ENCODE measurements around the gene LCN1. TPM values are rescaled to one million over a fixed set of nuclear protein-coding genes. Genes with fewer than 3 reads are reported as not detected.

LCN1 gene
- total and polyA plus RNA-seq, 2 of the 8 experiments (the other 6 are each of a cell fraction or from before 2014, with no cell fraction given): not detected

DNA sequence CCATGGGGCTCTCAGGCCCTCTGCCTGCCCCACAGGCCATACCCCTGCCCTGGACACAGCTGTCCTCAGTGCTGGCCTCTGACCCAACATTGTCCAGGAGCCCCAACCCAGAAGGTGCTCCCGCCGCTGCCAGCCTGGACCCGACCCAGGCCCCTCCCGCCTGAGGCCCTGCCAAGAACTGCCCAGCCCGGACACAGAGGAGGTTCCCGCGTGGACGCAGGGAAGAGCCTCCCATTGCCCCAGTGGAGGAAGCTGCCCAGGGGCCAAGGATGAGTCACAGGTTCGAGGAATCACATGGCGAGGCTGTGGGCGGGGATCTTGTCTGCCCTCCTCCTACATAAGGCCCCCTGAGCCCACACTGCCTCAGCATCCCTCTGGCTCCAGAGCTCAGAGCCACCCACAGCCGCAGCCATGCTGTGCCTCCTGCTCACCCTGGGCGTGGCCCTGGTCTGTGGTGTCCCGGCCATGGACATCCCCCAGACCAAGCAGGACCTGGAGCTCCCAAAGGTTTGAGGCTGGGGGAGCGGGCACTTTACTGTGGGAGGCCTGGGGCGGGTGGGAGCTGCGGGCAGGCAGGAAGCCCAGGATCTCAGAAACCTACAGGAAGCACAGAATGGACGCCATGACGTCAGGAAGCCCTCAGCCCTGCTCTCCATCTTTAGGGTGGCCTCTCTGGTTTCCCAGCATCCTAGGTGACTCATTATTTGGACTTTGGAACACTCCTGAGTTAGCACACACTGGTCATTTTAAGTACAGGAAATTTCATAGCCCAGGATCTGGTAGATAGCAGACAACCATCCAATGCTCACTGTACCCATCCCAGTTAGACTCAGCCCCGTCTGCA is 40.4 kb downstream of the LCN1 start, which contains the start of gene PAEP:
Gene PAEP (plus strand): TSS at position 366 of the 844 bp plus-strand sequence.
- Histone ChIP-seq H4K5ac (ENCODE audit: insufficient read length, low read depth, low read length) (no peak within 1 kb of the TSS), H2BK15ac (ENCODE audit: low read length) (no peak within 1 kb of the TSS), H2AK5ac (ENCODE audit: low read depth, low read length) (no peak within 1 kb of the TSS), H4K91ac (replicated peaks; ENCODE audit: insufficient read length, low read length) (no peak within 1 kb of the TSS), H3K27me3 (replicated peaks in 1 of 4; ENCODE audit: control insufficient read depth in 3 of 4, extremely low read depth in 1 of 4, insufficient read depth in 3 of 4, low read length in 3 of 4) (no peaks in the 10 kb centered on the region), H3K4me2 (ENCODE audit: insufficient read depth in 1 of 2, low read depth in 2 of 2, low read length in 2 of 2) (no peak within 1 kb of the TSS), H2BK5ac (ENCODE audit: low read depth, low read length) (no peak within 1 kb of the TSS), H3K18ac (ENCODE audit: extremely low read depth, low read length) (no peak within 1 kb of the TSS), H2BK120ac (replicated peaks; ENCODE audit: low read depth, low read length) (no peak within 1 kb of the TSS), H3K23me2 (ENCODE audit: low read depth, low read length) (no peaks in the 10 kb centered on the region; the same call in 1 of the 2 replicates), H3K4ac (replicated peaks; ENCODE audit: insufficient read length, low read depth, low read length) (no peak within 1 kb of the TSS), H3K9me3 (ENCODE audit: insufficient read depth in 2 of 2, low read depth in 1 of 2, low read length in 1 of 2) (no peaks in the 10 kb centered on the region), H2AFZ (ENCODE audit: low read length) (no peak within 1 kb of the TSS), H2BK20ac (ENCODE audit: low read length) (no peak within 1 kb of the TSS), H3K79me2 (ENCODE audit: control insufficient read depth in 1 of 2, insufficient read depth in 2 of 2, low read length in 2 of 2) (no peaks in the 10 kb centered on the region), H3K14ac (ENCODE audit: insufficient read length) (no peak within 1 kb of the TSS), H3K27ac (ENCODE audit: low read depth, low read length) (no peak within 1 kb of the TSS), H4K20me1 (replicated peaks in 1 of 2; ENCODE audit: control insufficient read depth in 1 of 2, insufficient read depth in 2 of 2, low read length in 2 of 2) (no peaks in the 10 kb centered on the region), H3K36me3 (ENCODE audit: control insufficient read depth in 2 of 4, insufficient read depth in 4 of 4, low read length in 3 of 4) (no peaks in the 10 kb centered on the region), H3K4me1 (replicated peaks in 1 of 4; ENCODE audit: control insufficient read depth in 3 of 4, insufficient read depth in 4 of 4, low read length in 3 of 4) (no peaks in the 10 kb centered on the region; a peak in 1 of 7 replicates), H2BK12ac (ENCODE audit: low read depth, low read length) (no peak within 1 kb of the TSS), H3K56ac (replicated peaks; ENCODE audit: insufficient read length, low read depth, low read length) (no peak within 1 kb of the TSS), H3K23ac (ENCODE audit: insufficient read length) (no peak within 1 kb of the TSS), H4K8ac (ENCODE audit: extremely low read depth, insufficient read depth, low read length) (peak within 1 kb of the TSS; percentile 59; the same call in 1 of the 2 replicates), H3K79me1 (ENCODE audit: low read depth, low read length) (no peaks in the 10 kb centered on the region), H3K4me3 (ENCODE audit: extremely low read depth in 1 of 4, insufficient read depth in 2 of 4, low read depth in 3 of 4, low read length in 4 of 4) (no peak within 1 kb of the TSS), H3K9ac (replicated peaks in 1 of 4; ENCODE audit: extremely low read depth in 1 of 4, low read depth in 3 of 4, low read length in 3 of 4) (no peak within 1 kb of the TSS)
- ChIA-PET POLR2A (ENCODE audit: partially characterized antibody) (no interaction called here), CTCF (ENCODE audit: partially characterized antibody) (interaction anchor here (0.6 kb wide), 1 partner anchor 121 kb away, joined by 3 read pairs; no protein-coding TSS in a partner anchor)
- no peak for FAIRE-seq
- 93% methylated on average over 16 of the region's 20 CpGs; no CpG with 5 or more reads in 1 of the 2 experiments for WGBS, 2 experiments (ENCODE audit: extremely low coverage in 1 of 2, insufficient coverage in 1 of 2, insufficient read length in 1 of 2, insufficient replicate concordance in 2 of 2, low coverage in 1 of 2, low lambda C conversion rate in 2 of 2, missing lambda C conversion rate in 1 of 2)
- DNase-seq (ENCODE audit: low read depth in 1 of 2, low spot score in 2 of 2): no peak
- no peak for TF ChIP-seq MAFK (IDR thresholded peaks at IDR 0.05; ENCODE audit: low read depth, low read length)
- no peak for TF ChIP-seq RXRA (IDR thresholded peaks at IDR 0.05; ENCODE audit: insufficient read depth, low read depth, low read length)
- TF ChIP-seq CREB1 (IDR thresholded peaks at IDR 0.05): no peak
- TF ChIP-seq YY1 (IDR thresholded peaks at IDR 0.05; ENCODE audit: low read depth, low read length): no peak
- TF ChIP-seq TEAD4 (IDR thresholded peaks at IDR 0.05; ENCODE audit: low read depth, low read length): no peak
- TF ChIP-seq, protein P1, sequence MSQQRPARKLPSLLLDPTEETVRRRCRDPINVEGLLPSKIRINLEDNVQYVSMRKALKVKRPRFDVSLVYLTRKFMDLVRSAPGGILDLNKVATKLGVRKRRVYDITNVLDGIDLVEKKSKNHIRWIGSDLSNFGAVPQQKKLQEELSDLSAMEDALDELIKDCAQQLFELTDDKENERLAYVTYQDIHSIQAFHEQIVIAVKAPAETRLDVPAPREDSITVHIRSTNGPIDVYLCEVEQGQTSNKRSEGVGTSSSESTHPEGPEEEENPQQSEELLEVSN (IDR thresholded peaks at IDR 0.05): no peak
- no peak for TF ChIP-seq TBP (IDR thresholded peaks at IDR 0.05; ENCODE audit: low read depth, low read length)
- TF ChIP-seq HDAC2 (IDR thresholded peaks at IDR 0.05; ENCODE audit: borderline replicate concordance in 1 of 2, low read depth in 2 of 2, low read length in 2 of 2): no peak
- TF ChIP-seq HDAC6 (IDR thresholded peaks at IDR 0.05; ENCODE audit: low read depth, low read length): no peak
- TF ChIP-seq, protein P2, sequence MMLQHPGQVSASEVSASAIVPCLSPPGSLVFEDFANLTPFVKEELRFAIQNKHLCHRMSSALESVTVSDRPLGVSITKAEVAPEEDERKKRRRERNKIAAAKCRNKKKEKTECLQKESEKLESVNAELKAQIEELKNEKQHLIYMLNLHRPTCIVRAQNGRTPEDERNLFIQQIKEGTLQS (IDR thresholded peaks at IDR 0.05; ENCODE audit: insufficient read depth, low read depth, low read length): no peak
- TF ChIP-seq FOSL1 (IDR thresholded peaks at IDR 0.05; ENCODE audit: insufficient read depth, low read depth, low read length): no peak

Data from H1 (cell line).